ENCODE measurements around the gene ANO9.

- TF ChIP-seq CTCF (conservative IDR thresholded peaks at IDR 0.05; ENCODE audit: low read depth, low read length) (no peak), EZH2 (IDR thresholded peaks at IDR 0.05; ENCODE audit: borderline replicate concordance, low read depth, low read length, poor library complexity, severe bottlenecking) (no peak)
These were observed 19.8 kb upstream of the ANO9 start for GRCh38 chr11:461626-462025.
